Nephron progenitor cell (in vitro differentiated cells): ENCODE results near the gene CYP46A1.

Experiments
- DNase-seq: peaks from one replicate; pipeline ENCODE4 v3.0.0; 2021
- H3K27ac Mint-ChIP-seq: 2 replicates; pipeline ENCODE4 v1.8.0; 2021; ENCODE audit warnings: mild to moderate bottlenecking, moderate library complexity, mixed read lengths
- H3K27me3 Mint-ChIP-seq: 2 replicates; pipeline ENCODE4 v1.8.0; 2021; ENCODE audit warnings: mild to moderate bottlenecking, low read depth, mixed read lengths; ENCODE audit not compliant: poor library complexity
- H3K36me3 Mint-ChIP-seq: 2 replicates; pipeline ENCODE4 v1.8.0; 2021; ENCODE audit warnings: low read depth, mixed read lengths
- H3K4me1 Mint-ChIP-seq: 2 replicates; pipeline ENCODE4 v1.8.0; 2021; ENCODE audit warnings: mixed read lengths
- H3K4me3 Mint-ChIP-seq: 2 replicates; pipeline ENCODE4 v1.8.0; 2021; ENCODE audit warnings: mild to moderate bottlenecking, moderate library complexity, mixed read lengths
- H3K9me3 Mint-ChIP-seq: 2 replicates; pipeline ENCODE4 v1.8.0; 2021; ENCODE audit warnings: mild to moderate bottlenecking, moderate library complexity, mixed read lengths
- TF ChIP-seq, protein P1 (sequence below): fragments of 200-600 bp; sonication (generic); IDR thresholded peaks from 2 replicates; pipeline ENCODE4 v1.5.0; 2021; ENCODE audit warnings: antibody characterized with exemption

Gene CYP46A1

DNA sequence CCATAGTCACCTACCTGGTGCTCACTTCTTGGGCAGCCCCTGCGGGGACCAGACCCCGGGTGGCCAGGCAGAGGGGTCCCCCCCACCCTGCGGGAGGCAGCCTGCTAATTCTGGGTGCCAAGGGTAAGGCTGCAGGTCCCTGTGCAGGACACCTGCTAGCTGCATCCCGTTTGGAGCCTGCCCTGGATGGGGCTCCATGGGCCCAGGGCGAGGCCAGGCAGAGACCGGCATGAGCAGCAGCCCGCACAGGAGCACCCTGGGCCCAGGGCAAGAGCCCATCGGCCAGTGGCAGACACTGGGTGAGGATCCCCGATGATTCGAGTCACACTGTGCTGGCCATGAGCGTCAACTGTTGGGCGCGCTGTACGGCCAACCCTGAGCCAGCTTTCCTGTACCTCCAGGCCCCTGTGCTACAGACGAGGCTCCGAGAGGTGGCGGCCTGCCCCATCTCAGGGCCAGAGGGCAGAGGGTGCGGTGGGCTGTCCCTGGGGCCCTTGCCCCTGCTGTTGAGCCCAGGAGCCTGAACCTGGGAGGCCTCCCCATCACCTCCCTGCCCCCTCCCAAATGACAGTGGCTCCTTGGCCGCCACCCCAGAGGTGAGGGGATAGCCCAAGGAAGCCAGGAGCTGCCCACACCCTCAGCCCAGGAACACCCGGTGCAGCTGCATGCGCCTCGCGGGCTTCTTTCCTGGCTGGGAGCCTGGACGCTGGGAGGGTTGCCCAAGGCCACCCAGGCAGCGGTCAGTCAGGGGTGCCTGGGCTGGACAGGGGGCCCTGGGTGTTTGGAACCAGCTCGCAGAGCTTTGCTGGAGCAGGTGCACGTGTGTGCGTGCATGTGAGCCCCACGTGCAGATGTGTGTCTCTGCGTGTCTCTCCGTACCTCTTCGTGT is 47.7 kb downstream of the CYP46A1 start:
- peak; percentile 26 for DNase-seq
- H3K36me3 Mint-ChIP-seq: no peaks in the 10 kb centered on the region
- no peaks in the 10 kb centered on the region for H3K9me3 Mint-ChIP-seq
- H3K27me3 Mint-ChIP-seq: peaks cover 21% of the 10 kb centered on the region
- H3K27ac Mint-ChIP-seq: peak overlapping the region; percentile 90
- TF ChIP-seq, protein P1, sequence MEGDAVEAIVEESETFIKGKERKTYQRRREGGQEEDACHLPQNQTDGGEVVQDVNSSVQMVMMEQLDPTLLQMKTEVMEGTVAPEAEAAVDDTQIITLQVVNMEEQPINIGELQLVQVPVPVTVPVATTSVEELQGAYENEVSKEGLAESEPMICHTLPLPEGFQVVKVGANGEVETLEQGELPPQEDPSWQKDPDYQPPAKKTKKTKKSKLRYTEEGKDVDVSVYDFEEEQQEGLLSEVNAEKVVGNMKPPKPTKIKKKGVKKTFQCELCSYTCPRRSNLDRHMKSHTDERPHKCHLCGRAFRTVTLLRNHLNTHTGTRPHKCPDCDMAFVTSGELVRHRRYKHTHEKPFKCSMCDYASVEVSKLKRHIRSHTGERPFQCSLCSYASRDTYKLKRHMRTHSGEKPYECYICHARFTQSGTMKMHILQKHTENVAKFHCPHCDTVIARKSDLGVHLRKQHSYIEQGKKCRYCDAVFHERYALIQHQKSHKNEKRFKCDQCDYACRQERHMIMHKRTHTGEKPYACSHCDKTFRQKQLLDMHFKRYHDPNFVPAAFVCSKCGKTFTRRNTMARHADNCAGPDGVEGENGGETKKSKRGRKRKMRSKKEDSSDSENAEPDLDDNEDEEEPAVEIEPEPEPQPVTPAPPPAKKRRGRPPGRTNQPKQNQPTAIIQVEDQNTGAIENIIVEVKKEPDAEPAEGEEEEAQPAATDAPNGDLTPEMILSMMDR: no peak
- peak overlapping the region; percentile 11 for H3K4me3 Mint-ChIP-seq
- peaks cover 33% of the 10 kb centered on the region for H3K4me1 Mint-ChIP-seq

DNA sequence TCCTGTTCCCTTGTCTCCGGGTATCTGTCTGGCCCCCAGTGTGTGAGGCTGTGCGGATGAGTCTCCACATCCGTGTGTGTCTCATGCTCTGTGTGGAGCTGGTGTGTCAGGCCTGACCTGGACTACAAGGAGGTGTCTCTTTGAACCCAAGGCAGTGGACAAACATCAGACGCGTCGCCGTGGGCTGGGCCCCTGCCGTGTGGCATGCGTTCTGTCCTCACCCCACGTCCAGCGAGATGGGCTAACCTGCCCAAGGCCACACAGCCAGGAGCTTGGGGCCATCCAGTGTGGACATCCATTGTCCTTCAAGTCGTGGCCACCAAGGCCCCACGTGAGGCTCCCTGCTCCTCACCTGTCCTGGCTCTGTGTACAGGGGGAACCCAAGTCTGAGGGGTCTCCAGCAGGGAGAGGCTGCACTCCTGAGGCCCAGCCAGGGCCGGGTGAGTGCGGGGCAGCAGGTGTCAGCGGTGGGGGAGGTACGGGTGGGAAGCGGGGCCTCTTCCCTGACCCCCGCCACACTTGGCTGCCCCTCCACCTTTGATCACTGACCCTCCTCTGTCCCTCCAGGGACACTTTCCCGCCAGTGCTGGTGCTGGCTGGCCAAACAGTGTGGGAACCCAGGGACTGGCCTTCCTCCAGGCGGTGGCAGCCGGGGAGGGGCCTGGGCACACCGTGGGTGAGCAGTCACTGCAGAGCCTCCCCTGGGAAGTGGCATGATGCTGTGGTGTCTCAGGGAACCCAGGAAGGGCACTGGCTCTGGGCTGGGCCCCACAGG is 48.5 kb downstream of the CYP46A1 start:
- peak overlapping the region; percentile 90 for H3K27ac Mint-ChIP-seq
- peaks cover 39% of the 10 kb centered on the region for H3K4me1 Mint-ChIP-seq
- DNase-seq: peak; percentile 68
- peaks cover 17% of the 10 kb centered on the region for H3K27me3 Mint-ChIP-seq
- H3K9me3 Mint-ChIP-seq: no peaks in the 10 kb centered on the region
- peak overlapping the region; percentile 11 for H3K4me3 Mint-ChIP-seq
- H3K36me3 Mint-ChIP-seq: no peaks in the 10 kb centered on the region
- TF ChIP-seq, protein P1: no peak

DNA sequence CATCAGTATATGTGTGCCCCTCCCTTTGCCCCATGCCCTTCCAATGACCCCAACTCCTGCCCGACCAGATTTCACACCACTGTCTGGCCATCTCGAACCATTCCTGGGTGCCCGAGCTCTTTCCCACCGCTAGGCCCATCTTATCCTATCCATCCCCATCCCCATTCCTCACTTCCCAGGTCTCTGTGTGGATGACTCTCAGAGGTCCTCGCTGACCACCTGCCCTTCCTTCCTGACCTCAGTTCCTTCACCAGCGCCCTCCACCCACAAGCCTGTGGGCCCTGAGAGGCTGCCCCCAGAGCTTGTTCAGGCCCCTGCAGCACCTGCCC is 49.1 kb downstream of the CYP46A1 start:
- Mint-ChIP-seq H3K9me3 (no peaks in the 10 kb centered on the region), H3K27me3 (peaks cover 12% of the 10 kb centered on the region), H3K4me3 (no peak overlapping the region), H3K4me1 (peaks cover 39% of the 10 kb centered on the region), H3K36me3 (no peaks in the 10 kb centered on the region), H3K27ac (peak overlapping the region; percentile 12)
- TF ChIP-seq, protein P1: no peak
- no peak for DNase-seq

DNA sequence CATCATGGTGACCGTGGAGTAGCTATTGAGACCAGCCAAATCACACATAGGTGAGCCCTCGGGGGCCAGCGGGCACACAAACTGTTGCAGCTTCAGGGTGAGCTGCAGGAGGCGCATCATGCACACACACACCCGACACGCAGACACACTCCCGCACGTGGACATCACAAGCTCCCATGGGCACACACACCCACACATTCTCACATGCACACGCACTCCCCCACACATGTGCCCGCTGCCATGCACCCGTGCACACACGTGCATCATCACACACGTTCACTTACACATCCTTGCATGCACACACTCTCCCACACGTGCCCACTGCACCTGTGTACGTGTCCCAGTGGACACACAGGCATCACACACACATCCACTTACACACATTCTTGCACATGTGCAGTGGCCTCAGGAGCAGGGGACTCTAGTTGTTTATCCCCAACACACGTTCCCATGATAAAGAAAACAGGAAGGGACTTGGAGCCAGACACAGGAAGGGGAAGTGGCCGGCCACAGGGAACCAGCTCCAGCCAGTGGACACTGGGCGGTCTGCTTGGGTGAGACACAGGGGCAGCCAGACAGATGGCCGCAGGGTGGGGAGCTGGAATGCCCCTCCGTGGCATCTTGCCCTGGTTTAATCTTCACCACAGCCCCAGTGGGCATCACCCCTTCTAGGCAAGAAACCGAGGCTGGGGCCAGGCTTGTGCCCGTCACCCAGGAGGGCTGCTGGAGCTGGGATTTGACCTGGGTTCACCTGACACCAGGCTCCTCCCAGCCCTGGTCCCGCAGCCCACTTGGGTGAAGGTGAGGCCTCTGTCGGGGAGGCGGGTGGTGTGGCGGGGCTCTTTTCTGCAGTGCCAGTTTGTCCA is 49.7 kb downstream of the CYP46A1 start:
- TF ChIP-seq, protein P1: no peak
- Mint-ChIP-seq H3K4me3 (no peak overlapping the region), H3K36me3 (no peaks in the 10 kb centered on the region), H3K27me3 (peaks cover 10% of the 10 kb centered on the region), H3K4me1 (peaks cover 41% of the 10 kb centered on the region), H3K27ac (no peak overlapping the region), H3K9me3 (no peaks in the 10 kb centered on the region)
- DNase-seq: peak; percentile 5

DNA sequence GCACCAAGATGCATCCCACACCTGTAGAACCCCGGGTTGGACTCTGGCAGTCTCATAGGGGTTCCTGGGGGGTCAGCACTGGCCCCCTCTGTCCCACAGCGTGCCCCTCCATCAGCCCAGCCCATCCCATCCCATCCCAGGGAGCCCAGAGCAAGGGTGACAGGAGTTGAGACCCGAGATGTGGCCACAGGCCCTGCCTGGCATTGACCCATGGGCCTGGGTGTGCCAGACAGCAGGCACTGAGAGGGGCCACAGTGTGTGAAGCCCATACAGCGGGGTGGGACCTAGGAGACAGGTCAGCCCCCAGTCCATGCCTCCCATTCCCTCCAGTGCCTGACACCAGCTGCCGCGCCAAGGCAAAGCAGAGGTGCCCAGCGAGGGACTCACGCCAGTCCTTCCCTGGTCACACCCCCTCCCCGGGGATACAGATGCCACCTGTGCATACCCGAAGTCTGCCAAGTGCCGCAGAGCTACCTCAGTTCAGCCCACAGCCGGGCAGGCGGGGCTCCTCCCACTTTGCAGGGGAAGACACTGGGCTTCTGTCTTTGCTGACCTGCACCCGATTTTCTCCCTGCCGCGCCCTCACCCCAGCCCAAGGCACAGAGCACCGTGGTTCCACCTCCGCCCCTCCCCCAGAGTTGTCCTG is 50.4 kb downstream of the CYP46A1 start:
- TF ChIP-seq, protein P1: no peak
- peak; percentile 5 for DNase-seq

More for the DNA sequence above, 50.4 kb downstream of the CYP46A1 start:
- Mint-ChIP-seq H3K27me3 (peaks cover 3% of the 10 kb centered on the region), H3K27ac (no peak overlapping the region), H3K36me3 (no peaks in the 10 kb centered on the region), H3K4me1 (peaks cover 48% of the 10 kb centered on the region), H3K9me3 (no peaks in the 10 kb centered on the region), H3K4me3 (no peak overlapping the region)
